KOPT-K1 (cell line): ENCODE measurements around the gene DDX56.

Experiments used
- H3K27ac ChIP-seq: fragments of 200-600 bp; sonication (generic); 2 replicates; pipeline ENCODE4 v1.5.1; 2016; ENCODE audit warnings: antibody characterized with exemption, mild to moderate bottlenecking, low read depth, low read length; ENCODE audit not compliant: poor library complexity, severe bottlenecking
- H3K36me3 ChIP-seq: fragments of 200-600 bp; sonication (generic); 2 replicates; pipeline ENCODE4 v1.5.1; 2017; ENCODE audit warnings: antibody characterized with exemption, mild to moderate bottlenecking, low read length, moderate library complexity; ENCODE audit not compliant: insufficient read depth
- H3K9me3 ChIP-seq: fragments of 200-600 bp; sonication (generic); 2 replicates; pipeline ENCODE4 v1.5.1; 2017; ENCODE audit warnings: antibody characterized with exemption, low read length, mild to moderate bottlenecking; ENCODE audit not compliant: insufficient read depth, poor library complexity, severe bottlenecking

DDX56 gene

DNA sequence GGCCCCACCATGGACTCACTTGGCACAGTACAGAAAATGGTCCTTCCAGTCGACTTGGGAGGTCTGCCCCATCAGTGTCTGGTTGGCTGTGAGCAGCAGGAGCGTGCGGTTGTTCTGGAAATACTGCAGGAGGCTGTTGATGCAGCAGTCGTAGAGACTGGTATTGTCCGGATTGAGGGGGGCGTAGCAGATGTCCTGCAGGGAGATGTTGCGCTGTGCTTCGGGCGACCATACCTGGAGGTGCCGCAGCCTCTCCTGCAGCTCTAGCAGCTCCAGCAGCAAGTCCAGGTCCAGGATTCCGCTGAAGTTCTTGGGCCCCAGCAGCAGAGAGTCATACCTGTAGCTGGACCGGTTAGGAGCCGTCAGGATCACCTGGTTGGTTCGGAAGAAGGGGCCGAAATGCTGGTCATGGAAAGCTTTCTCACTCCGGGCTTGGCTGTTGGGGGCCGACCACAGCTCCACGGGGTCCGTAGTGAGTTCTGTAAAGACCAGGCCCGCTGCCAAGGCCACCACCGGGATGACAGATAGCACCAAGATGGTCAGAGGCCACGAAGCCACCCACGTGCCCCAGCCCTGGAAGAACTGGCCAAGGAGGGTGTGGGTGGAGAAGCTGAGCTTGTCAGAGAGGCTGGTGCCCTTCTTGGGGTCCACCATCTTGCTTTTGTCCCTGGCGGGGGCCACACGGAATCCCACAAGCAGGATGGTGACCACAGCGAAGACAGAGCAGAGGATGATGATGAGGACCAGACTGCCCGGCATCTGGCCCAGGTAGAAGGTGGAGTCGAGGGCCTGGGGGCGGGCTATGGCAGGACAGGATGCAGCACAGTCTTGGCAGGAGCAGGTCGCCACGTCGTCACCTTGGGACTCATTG lies 34.7 kb downstream of the DDX56 start:
- no peak overlapping the region for H3K27ac ChIP-seq
- H3K36me3 ChIP-seq, result no peaks in the 10 kb centered on the region
- no peaks in the 10 kb centered on the region for H3K9me3 ChIP-seq

DNA sequence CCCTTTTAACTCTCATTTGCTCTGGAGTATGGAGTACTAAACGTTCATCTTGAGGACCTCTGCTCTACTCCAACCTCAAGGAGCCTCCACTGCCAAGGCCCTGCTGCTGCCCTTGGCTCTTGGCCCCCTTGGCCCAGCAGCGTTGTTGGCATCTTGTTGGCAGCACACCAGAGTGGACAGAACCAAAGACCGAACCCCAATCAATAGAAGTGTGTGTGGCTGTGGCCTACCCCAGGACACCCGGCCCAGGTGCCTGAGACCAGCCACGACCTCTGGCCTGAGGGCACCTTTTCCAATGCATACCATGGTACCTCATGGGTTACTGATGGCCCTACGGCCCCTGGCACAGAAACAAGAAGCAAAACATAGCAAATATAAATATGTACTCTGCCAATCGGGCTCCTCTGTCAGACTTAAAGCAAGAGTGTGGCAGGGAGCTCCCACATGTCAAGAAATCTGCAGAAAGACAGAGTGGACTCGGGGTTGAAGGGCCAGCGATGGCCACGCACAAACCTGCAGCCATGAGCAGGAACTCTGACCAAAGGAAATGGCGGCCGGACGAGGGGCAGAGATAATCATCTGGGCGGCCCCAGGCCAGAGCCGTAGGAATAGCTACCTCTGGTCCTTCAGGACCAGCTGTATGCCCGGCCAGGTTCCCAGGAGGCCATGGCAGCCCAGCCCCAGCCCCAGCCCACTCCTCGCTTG lies 35.5 kb downstream of the DDX56 start:
- Histone ChIP-seq H3K9me3 (no peaks in the 10 kb centered on the region), H3K27ac (no peak overlapping the region), H3K36me3 (no peaks in the 10 kb centered on the region)

GRCh38 chr7:44537442-44537841 lies 36.3 kb downstream of the DDX56 start:
- Histone ChIP-seq H3K36me3 (no peaks in the 10 kb centered on the region), H3K27ac (no peak overlapping the region), H3K9me3 (no peaks in the 10 kb centered on the region)

GRCh38 chr7:44536090-44536489 lies 37.6 kb downstream of the DDX56 start:
- Histone ChIP-seq H3K36me3 (no peaks in the 10 kb centered on the region), H3K27ac (no peak overlapping the region), H3K9me3 (no peaks in the 10 kb centered on the region)

DNA sequence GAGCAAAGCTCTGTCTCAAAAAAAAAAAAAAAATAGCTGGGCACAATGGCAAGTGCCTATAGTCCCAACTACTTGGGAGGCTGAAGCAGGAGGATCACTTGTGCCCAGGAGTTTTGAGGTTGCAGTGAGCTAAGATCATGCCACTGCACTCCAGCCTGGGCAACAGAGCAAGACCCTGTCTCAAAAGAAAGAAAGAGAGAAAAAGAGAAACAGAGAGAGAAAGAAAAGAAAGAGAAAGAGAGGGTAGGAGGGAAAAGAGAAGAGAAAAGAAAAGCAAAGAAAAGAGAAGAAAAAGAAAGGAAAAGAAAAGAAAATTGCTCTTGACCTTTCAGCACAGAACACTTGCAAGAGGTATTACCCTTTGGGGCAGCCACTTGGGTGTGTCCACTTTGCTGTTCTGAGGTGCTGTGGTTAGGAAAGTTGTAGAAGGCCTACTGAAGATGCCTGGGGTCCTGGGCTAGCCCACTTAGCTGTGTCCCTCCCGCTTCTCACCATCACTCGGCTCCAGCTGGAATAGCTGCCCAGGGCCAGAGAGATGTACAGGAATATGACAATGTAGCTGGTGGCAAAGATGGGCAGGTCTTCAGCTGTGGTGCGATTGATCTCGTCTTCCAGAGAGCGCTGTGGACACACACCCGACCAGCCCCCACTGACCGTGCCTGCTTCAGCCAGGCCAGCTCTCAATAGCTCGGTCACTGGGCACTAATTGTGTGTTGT lies 38.2 kb downstream of the DDX56 start:
- no peaks in the 10 kb centered on the region for H3K9me3 ChIP-seq
- H3K27ac ChIP-seq, result no peak overlapping the region
- no peaks in the 10 kb centered on the region for H3K36me3 ChIP-seq

DNA sequence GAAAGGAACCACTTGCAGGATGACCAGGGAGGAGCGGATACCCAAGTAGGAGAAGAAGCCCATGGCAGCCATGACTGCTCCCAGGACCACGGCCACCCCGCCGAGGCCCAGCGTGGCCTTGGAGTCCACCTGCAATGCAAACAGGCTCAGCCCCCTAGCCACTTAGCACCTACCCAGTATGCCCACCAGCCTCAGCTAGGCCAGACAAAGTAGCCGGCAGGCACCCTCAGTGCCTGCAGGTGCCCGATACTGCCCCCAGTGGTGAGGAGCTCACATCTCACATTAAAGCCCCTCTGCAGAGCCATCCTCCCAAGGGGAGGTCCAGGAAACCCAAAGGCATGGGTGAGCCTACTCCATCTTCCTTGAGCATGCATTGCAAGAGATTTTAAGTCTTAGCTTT lies 39.2 kb downstream of the DDX56 start:
- Histone ChIP-seq H3K27ac (no peak overlapping the region), H3K9me3 (no peaks in the 10 kb centered on the region), H3K36me3 (no peaks in the 10 kb centered on the region)

DNA sequence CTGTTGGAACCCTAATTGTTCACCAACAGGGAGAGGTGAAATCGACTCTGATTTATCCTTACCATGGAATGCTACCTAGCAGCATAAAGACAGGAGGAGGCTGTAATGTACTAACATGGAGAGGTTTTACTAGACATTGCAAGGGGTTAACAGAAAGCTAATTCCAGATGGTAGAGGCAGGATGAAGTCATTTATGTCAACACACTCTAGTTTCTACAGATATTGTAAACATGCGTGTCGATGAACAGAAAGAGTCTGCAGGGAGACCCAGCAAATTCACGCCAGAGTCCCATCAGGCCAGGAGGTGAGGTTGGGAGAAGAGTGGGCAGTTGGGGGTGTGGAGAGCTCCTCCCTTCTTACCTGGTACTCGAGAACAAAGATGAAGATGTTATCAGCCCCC lies 39.6 kb downstream of the DDX56 start:
- H3K36me3 ChIP-seq, result no peaks in the 10 kb centered on the region
- H3K9me3 ChIP-seq, result no peaks in the 10 kb centered on the region
- H3K27ac ChIP-seq, result no peak overlapping the region

- H3K27ac ChIP-seq, result no peak overlapping the region
- no peaks in the 10 kb centered on the region for H3K36me3 ChIP-seq
- H3K9me3 ChIP-seq, result no peaks in the 10 kb centered on the region
Observed at GRCh38 chr7:44533301-44534055, 40.2 kb downstream of the DDX56 start.

- Histone ChIP-seq H3K36me3 (no peaks in the 10 kb centered on the region), H3K27ac (no peak overlapping the region), H3K9me3 (no peaks in the 10 kb centered on the region)
Observed at GRCh38 chr7:44531421-44532380, 42.0 kb downstream of the DDX56 start.

DNA sequence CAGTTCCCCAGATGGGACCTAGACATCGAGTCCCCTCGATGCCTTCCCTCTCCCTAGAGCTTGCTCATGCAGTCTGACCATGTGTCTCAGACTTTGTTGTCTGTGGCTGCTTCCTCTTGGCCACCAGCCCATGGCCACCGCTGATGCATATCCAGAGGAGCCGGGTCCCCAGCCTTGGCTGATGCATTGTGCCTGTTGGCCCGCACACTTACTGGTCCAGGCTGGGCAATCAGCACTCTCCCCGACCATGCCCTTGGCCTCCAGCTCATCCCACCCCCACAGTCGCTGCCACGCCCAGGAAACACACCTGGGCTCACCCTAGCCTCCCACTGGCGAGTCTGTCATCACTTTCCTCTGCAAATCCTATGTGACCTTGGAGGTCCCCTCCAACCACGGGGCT lies 42.7 kb downstream of the DDX56 start:
- Histone ChIP-seq H3K36me3 (no peaks in the 10 kb centered on the region), H3K27ac (no peak overlapping the region), H3K9me3 (no peaks in the 10 kb centered on the region)

DNA sequence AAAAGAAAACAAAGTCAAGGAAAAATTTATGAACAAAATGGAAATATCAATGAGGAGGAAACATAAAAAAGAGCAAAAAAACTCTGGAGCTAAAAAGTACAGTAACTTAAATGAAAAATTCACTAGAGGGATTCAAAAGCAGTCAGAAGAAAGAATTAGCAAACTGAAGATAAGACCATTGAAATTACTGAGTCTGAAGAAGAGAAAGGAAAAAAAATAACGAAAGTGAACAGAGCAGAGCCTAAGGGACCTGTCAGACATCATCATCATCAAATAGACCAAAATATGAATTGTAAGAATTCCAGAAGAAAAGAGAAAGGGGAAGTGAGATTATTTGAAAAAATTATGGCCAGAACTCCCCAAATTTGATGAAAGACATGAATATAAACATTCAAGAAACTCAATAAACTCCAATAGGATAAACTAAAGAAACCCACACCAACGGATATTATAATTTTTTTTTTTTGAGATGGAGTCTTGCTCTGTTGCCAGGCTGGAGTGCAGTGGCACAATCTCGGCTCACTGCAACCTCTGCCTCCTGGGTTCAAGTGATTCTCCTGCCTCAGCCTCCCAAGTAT lies 48.8 kb downstream of the DDX56 start:
- peaks cover 23% of the 10 kb centered on the region for H3K9me3 ChIP-seq
- no peak overlapping the region for H3K27ac ChIP-seq
- no peaks in the 10 kb centered on the region for H3K36me3 ChIP-seq

GRCh38 chr7:44522315-44522714 lies 51.4 kb downstream of the DDX56 start:
- Histone ChIP-seq H3K27ac (no peak overlapping the region), H3K9me3 (peaks cover 23% of the 10 kb centered on the region), H3K36me3 (no peaks in the 10 kb centered on the region)

DNA sequence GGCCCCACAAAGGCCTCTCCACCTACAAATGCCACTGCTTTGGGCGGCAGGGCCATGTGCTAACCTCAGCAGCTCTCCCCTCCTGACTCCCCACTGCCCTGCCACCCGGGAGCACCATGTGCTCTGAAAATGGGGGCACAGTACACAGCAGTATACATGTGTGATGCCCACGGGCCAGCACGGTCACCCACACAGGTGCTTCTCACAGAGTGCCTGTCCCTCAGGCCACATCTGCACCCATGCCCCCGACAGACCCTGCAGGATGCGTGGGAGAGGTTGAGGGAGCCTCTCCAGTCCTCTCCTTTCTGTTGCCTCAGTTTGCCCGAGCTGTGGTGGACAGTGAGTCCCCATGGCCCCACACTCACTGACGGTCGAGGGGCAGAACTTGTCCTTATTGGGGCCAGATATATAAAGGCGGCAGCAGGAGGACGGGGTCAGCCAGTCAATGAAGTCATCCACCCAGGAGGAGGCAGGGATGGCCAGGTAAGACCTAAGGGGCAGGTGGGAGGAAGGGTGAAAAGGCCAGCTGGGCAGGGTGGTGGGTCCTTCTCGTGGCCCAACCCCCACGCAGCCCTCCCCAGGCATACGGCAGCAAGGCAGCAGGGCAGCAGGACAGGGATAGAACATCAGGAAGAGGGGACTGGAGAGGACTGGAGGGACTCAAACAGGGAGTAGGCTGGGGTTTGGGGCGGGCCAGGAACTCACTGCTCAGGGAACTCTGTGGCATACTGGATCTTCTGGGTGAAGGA lies 52.2 kb downstream of the DDX56 start:
- no peak overlapping the region for H3K27ac ChIP-seq
- peaks cover 23% of the 10 kb centered on the region for H3K9me3 ChIP-seq
- no peaks in the 10 kb centered on the region for H3K36me3 ChIP-seq
